Left ventricle myocardium inferior (tissue), 1 donor: ENCODE data around the gene CCDC154. TPM values are rescaled to one million over a fixed set of nuclear protein-coding genes. Genes with fewer than 3 reads are reported as not detected.

Experiments
- DNase-seq: peaks from one replicate; pipeline ENCODE4 v3.0.0-alpha.2; 2020
- H3K27ac ChIP-seq: fragments of 200-600 bp; replicated peaks from 2 replicates; pipeline ENCODE4 v1.8.0; 2021
- H3K27me3 ChIP-seq: fragments of 200-600 bp; 2 replicates; pipeline ENCODE4 v1.8.0; 2021; ENCODE audit warnings: low read depth
- H3K36me3 ChIP-seq: fragments of 200-600 bp; 2 replicates; pipeline ENCODE4 v1.8.0; 2021
- H3K4me1 ChIP-seq: fragments of 200-600 bp; 2 replicates; pipeline ENCODE4 v1.8.0; 2021
- H3K4me3 ChIP-seq: fragments of 200-600 bp; 2 replicates; pipeline ENCODE4 v1.8.0; 2021; ENCODE audit warnings: mild to moderate bottlenecking, moderate library complexity
- H3K9me3 ChIP-seq: fragments of 200-600 bp; replicated peaks from 2 replicates; pipeline ENCODE4 v1.8.0; 2021
- intact Hi-C: fragments of 100-400 bp; cut with micrococcal nuclease; formaldehyde crosslinking; loops from one replicate; pipeline ENCODE4 v1.11.0; 2022
- total RNA-seq: library from RNA; stranded (reverse); fragmentation: NEBNext Ultra II Directional; extraction: Animal tissue kit (Norgen Biotek cat#: 25700); gene quantifications from one replicate; pipeline ENCODE4 v1.2.1, GENCODE V29; 2021
- TF ChIP-seq, protein P1 (sequence below): fragments of 200-600 bp; IDR thresholded peaks from 2 replicates; pipeline ENCODE4 v1.8.0; 2021; ENCODE audit warnings: antibody characterized with exemption, mild to moderate bottlenecking, borderline replicate concordance
- donor health status: DM: no; HTN: yes; CAD: no; lungs with severe emphysema.

Gene CCDC154
- total RNA-seq, 1 donor from 2014 or later = 1.3 TPM

DNA sequence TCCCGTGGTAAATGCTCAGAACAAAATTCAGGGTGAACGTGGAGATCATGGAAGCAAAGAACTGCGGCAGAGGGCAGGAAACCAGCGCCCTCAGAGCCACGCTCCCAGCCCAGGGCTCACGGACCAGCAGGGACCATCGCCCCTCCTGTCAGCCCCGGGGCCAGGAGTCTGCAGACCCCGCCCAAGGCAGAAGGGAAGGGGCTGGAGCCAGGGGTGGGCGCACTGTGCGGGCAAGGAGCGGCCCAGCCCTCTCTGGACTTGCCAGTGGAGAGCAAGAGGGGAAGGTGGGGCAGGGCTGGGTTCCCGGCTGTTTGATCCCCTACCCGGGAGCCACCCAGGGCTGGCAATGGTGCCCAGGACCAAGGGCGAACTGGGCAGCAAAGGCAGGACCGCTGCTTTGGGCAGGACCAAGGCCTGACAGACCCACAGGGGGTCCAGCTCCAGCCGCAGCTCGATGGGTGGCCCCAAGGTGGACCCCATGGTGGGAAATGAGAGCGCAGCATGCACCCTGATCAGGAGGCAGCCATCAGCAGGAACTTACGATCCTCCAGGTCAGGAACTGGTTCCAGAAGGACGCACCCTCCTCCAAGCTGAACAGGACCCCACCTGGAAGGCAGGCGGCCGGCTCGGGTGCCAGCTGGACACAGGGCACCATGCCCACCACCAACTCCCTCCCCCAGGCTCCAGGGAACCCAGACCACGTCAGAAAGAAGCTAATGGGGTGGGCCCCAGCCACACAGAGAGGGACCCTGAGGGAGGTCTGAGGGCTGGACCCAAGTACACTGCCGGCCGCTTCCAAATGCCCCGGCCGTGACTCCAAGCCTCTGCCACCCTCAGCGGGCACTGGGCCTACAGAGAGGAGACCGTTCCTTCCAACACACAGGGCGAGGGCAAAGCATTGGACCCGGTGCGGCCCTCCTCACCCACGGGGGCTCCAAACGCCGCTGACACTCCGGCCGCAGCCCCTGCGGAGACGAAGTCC is 11.1 kb upstream of the CCDC154 start:
- intact Hi-C loops = no loop called here
- Histone ChIP-seq H3K27me3 (no peaks in the 10 kb centered on the region), H3K9me3 (no peaks in the 10 kb centered on the region), H3K4me1 (no peaks in the 10 kb centered on the region), H3K36me3 (peaks cover 89% of the 10 kb centered on the region), H3K4me3 (no peak overlapping the region), H3K27ac (no peak overlapping the region)
- TF ChIP-seq, protein P1, sequence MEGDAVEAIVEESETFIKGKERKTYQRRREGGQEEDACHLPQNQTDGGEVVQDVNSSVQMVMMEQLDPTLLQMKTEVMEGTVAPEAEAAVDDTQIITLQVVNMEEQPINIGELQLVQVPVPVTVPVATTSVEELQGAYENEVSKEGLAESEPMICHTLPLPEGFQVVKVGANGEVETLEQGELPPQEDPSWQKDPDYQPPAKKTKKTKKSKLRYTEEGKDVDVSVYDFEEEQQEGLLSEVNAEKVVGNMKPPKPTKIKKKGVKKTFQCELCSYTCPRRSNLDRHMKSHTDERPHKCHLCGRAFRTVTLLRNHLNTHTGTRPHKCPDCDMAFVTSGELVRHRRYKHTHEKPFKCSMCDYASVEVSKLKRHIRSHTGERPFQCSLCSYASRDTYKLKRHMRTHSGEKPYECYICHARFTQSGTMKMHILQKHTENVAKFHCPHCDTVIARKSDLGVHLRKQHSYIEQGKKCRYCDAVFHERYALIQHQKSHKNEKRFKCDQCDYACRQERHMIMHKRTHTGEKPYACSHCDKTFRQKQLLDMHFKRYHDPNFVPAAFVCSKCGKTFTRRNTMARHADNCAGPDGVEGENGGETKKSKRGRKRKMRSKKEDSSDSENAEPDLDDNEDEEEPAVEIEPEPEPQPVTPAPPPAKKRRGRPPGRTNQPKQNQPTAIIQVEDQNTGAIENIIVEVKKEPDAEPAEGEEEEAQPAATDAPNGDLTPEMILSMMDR = no peak
- no peak for DNase-seq

DNA sequence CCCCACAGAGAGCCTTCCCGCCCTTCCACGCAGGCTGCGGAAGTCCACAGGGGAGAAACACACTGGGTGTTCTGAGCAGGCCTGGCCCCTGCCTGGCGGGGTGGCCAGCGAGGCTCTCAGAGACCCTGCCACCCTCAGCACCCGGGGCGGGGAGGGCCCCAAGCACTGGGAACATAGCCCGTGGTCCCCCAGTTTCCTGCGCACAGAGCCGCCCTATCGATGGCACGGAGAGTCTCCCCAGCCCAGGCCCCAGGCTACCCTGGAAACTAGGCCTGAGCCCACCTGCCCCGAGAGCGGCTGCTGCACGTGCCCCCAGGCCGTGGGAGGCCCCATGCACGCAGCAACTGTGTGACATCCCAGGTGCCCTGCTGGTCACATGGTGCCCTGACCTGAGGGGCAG is 10.2 kb upstream of the CCDC154 start:
- TF ChIP-seq, protein P1 = no peak
- intact Hi-C loops = no loop called here
- Histone ChIP-seq H3K9me3 (no peaks in the 10 kb centered on the region), H3K4me1 (no peaks in the 10 kb centered on the region), H3K4me3 (no peak overlapping the region), H3K36me3 (peaks cover 92% of the 10 kb centered on the region), H3K27me3 (no peaks in the 10 kb centered on the region), H3K27ac (no peak overlapping the region)
- DNase-seq = no peak

DNA sequence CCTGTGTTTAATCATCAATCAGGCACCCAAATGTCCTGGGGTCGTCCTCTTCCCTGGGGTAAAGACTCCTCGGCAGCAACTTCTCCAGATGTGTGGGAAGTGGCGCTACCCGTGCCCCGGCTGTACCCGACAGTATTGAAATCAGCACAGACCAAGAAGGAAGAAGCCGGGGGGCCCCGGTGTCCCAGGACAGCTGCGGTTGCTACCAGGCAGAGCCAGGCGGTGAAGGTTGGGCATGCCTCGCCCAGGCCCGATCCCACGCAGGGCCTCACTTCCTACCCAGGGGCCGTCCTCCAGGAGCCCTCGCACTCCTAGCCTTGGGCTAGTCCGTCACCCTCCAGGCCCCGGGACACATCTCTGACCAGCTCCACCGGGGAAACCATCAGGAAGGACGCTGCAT is 9.0 kb upstream of the CCDC154 start:
- Histone ChIP-seq H3K27ac (no peak overlapping the region), H3K4me1 (no peaks in the 10 kb centered on the region), H3K9me3 (no peaks in the 10 kb centered on the region), H3K4me3 (no peak overlapping the region), H3K27me3 (no peaks in the 10 kb centered on the region), H3K36me3 (peaks cover 98% of the 10 kb centered on the region)
- intact Hi-C loops = no loop called here
- TF ChIP-seq, protein P1 = no peak
- no peak for DNase-seq

DNA sequence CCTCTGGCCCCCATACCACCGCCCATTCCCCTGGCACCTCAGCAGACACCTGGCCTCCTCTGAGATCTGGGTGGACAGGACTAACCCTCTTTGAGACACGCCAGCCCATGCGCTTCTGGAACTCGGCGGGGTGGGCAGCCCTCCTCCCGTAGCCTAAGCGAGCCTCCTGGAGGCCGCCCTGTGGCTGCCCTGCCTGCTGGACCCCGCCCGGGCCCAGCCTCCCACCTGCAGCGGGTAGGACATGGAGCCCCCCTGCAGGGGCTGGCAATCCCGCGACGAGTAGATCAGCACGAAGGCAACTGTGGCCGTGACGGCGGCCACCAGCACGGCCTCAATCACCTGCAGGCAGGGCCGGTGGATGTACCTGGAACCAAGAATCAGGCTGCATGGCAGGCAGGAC is 8.2 kb upstream of the CCDC154 start:
- Histone ChIP-seq H3K36me3 (peaks cover 98% of the 10 kb centered on the region), H3K27ac (no peak overlapping the region), H3K9me3 (no peaks in the 10 kb centered on the region), H3K4me3 (no peak overlapping the region), H3K27me3 (no peaks in the 10 kb centered on the region), H3K4me1 (no peaks in the 10 kb centered on the region)
- DNase-seq = no peak
- TF ChIP-seq, protein P1 = no peak
- intact Hi-C loops = no loop called here

DNA sequence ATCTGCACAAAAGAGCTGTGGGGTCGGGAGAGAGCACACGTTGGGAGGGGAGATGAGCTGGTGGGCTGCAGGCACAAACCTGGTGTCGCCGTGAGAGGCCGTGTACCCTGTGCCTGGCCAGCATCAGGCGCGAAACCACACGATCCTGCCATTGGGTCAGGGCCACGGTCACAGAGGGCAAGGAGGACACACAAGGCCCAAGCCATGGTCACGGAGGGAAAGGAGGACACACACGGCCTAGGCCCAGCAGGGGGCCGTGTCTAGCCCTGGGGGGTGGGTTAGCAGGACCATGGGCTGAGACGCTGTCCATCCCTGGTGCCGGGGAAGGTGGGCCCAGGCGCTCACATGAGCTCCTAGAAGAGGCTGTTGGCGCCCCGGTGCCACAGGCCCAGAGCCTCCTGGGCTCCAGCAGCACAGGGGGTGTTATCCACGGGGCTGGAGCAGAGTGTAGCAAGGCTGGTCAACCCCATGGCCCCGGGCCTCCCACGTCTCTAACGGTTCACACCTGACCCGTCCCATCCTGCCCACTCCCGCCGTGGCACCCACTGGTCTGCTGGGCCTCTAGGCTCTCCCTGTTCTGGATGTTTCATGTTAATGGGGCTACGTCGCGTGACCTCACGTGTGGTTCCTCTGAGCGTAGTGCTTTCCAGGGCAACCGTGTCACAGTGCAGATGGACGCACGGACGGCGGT is 7.5 kb upstream of the CCDC154 start:
- H3K9me3 ChIP-seq = no peaks in the 10 kb centered on the region
- H3K27ac ChIP-seq = no peak overlapping the region
- no peaks in the 10 kb centered on the region for H3K4me1 ChIP-seq
- no peak overlapping the region for H3K4me3 ChIP-seq
- DNase-seq = no peak
- H3K36me3 ChIP-seq = peaks cover 98% of the 10 kb centered on the region
- intact Hi-C loops = no loop called here
- H3K27me3 ChIP-seq = no peaks in the 10 kb centered on the region
- TF ChIP-seq, protein P1 = no peak
